Liver (tissue), 9 donors: ENCODE measurements around the gene TREML2. TPM values are rescaled to one million over a fixed set of nuclear protein-coding genes. Genes with fewer than 3 reads are reported as not detected.
A peak's percentile ranks its signal among the peaks of the same experiment; 100 is the strongest.

Experiments used
- DNase-seq: peaks from one replicate; pipeline ENCODE4 v3.0.0-alpha.2; 2017; ENCODE audit warnings: low spot score
- H3K27ac ChIP-seq, 2 donors: one replicate each; pipeline ENCODE4 v1.7.0; 2013; ENCODE audit warnings: inconsistent platforms in 2 of 2, low read length in 2 of 2, control low read depth in 1 of 2, low read depth in 1 of 2, mild to moderate bottlenecking in 1 of 2
- H3K27me3 ChIP-seq, 4 donors: one replicate each; pipeline versions ENCODE4 v1.6.1 to v1.7.0; 2013; ENCODE audit warnings: low read length in 3 of 4, inconsistent platforms in 1 of 4, mild to moderate bottlenecking in 1 of 4, moderate library complexity in 1 of 4; ENCODE audit not compliant: control insufficient read depth in 4 of 4, insufficient read depth in 4 of 4
- H3K36me3 ChIP-seq, 4 donors: one replicate each; pipeline versions ENCODE4 v1.6.1 to v1.7.0; 2013; ENCODE audit warnings: low read length in 3 of 4, mild to moderate bottlenecking in 3 of 4, low read depth in 1 of 4, moderate library complexity in 1 of 4; ENCODE audit not compliant: control insufficient read depth in 4 of 4, insufficient read depth in 3 of 4
- H3K4me1 ChIP-seq, 4 donors: one replicate each; pipeline versions ENCODE4 v1.6.1 to v1.7.0; 2013; ENCODE audit warnings: low read length in 3 of 4, mild to moderate bottlenecking in 3 of 4, moderate library complexity in 1 of 4; ENCODE audit not compliant: control insufficient read depth in 4 of 4, insufficient read depth in 4 of 4
- H3K4me3 ChIP-seq, 3 donors: one replicate each; pipeline versions ENCODE4 v1.6.1 to v1.7.0; 2013; ENCODE audit warnings: low read length in 3 of 3, control low read depth in 1 of 3, low read depth in 1 of 3, mild to moderate bottlenecking in 1 of 3
- H3K9ac ChIP-seq, 2 donors: one replicate each; pipeline ENCODE4 v1.7.0; 2013; ENCODE audit warnings: low read length in 2 of 2, mild to moderate bottlenecking in 2 of 2, moderate library complexity in 2 of 2, control low read depth in 1 of 2, low read depth in 1 of 2
- H3K9me3 ChIP-seq, 4 donors: one replicate each; pipeline versions ENCODE4 v1.6.1 to v1.7.0; 2013; ENCODE audit warnings: low read length in 3 of 4; ENCODE audit not compliant: control insufficient read depth in 4 of 4
- EGR1 ChIP-seq, 2 donors: IDR thresholded peaks; 2 replicates each; pipeline ENCODE4 v1.6.1; 2016 to 2018; ENCODE audit warnings: antibody characterized with exemption in 2 of 2, low read depth in 2 of 2
- FOXA2 ChIP-seq: IDR thresholded peaks from 2 replicates; pipeline ENCODE4 v1.6.1; 2016; ENCODE audit warnings: antibody characterized with exemption
- GABPA ChIP-seq, 2 donors: IDR thresholded peaks in 1 of 2; conservative IDR thresholded peaks in 1 of 2; 2 replicates each; pipeline ENCODE4 v1.6.1; 2016; ENCODE audit warnings: antibody characterized with exemption in 2 of 2, mild to moderate bottlenecking in 1 of 2, moderate library complexity in 1 of 2
- HNF4A ChIP-seq, 2 donors: conservative IDR thresholded peaks; 2 replicates each; pipeline ENCODE4 v1.6.1; 2016; ENCODE audit warnings: antibody characterized with exemption in 2 of 2, mild to moderate bottlenecking in 2 of 2
- HNF4G ChIP-seq: IDR thresholded peaks from 2 replicates; pipeline ENCODE4 v1.6.1; 2016; ENCODE audit warnings: antibody characterized with exemption
- JUND ChIP-seq, 2 donors: IDR thresholded peaks; 2 replicates each; pipeline ENCODE4 v1.6.1; 2016; ENCODE audit warnings: antibody characterized with exemption in 2 of 2
- NR2F2 ChIP-seq: IDR thresholded peaks from 2 replicates; pipeline ENCODE4 v1.6.1; 2016; ENCODE audit warnings: antibody characterized with exemption
- RAD21 ChIP-seq, 2 donors: IDR thresholded peaks; 2 replicates each; pipeline ENCODE4 v1.6.1; 2016; ENCODE audit warnings: antibody characterized with exemption in 2 of 2, mild to moderate bottlenecking in 2 of 2
- RXRA ChIP-seq, 2 donors: IDR thresholded peaks; 2 replicates each; pipeline ENCODE4 v1.6.1; 2017 to 2018; ENCODE audit warnings: antibody characterized with exemption in 2 of 2, mild to moderate bottlenecking in 1 of 2
- SP1 ChIP-seq: IDR thresholded peaks from 2 replicates; pipeline ENCODE4 v1.6.1; 2018; ENCODE audit warnings: antibody characterized with exemption, mild to moderate bottlenecking
- TAF1 ChIP-seq: conservative IDR thresholded peaks from 2 replicates; pipeline ENCODE4 v1.6.1; 2016; ENCODE audit warnings: antibody characterized with exemption, mild to moderate bottlenecking
- YY1 ChIP-seq: IDR thresholded peaks from 2 replicates; pipeline ENCODE4 v1.6.1; 2016; ENCODE audit warnings: antibody characterized with exemption, mild to moderate bottlenecking
- WGBS: extraction: QIAGEN DNeasy Blood & Tissue Kit; methylation state at CpG from one replicate; pipeline ENCODE4 v1.1.7; 2013; 5-methylcytosine and 5-hydroxymethylcytosine counted together
- polyA plus RNA-seq, 2 donors: library from polyadenylated mRNA; stranded (reverse) in 1 of 2; unstranded in 1 of 2; fragments of 200-250 nt in 1 of 2; fragments of >200 nt in 1 of 2; fragmentation: Nextera tagmentation in 1 of 2; extraction: Ambion mirVana in 1 of 2; gene quantifications; one replicate each; pipeline versions ENCODE4 v1.2.1 to v1.2.3, GENCODE V29; 2013 to 2015
- total RNA-seq, 2 donors: library from RNA; depleted of rRNA; stranded (reverse); fragments of >200 nt; gene quantifications; one replicate each; pipeline ENCODE4 v1.2.3, GENCODE V29; 2014
- TF ChIP-seq, protein P1 (sequence below): IDR thresholded peaks from 2 replicates; pipeline ENCODE4 v1.6.1; 2016; ENCODE audit warnings: antibody characterized with exemption, mild to moderate bottlenecking
- TF ChIP-seq, protein P2 (sequence below): fragments of 150-350 bp; IDR thresholded peaks from 2 replicates; pipeline ENCODE4 v1.5.1; 2017; ENCODE audit warnings: improper control_type of control experiment, low read depth, low read length; ENCODE audit not compliant: missing input control
- TF ChIP-seq, protein P3 (sequence below): IDR thresholded peaks from 2 replicates; pipeline ENCODE4 v1.6.1; 2016; ENCODE audit warnings: antibody characterized with exemption
- TF ChIP-seq, protein P4 (sequence below): IDR thresholded peaks from 2 replicates; pipeline ENCODE4 v1.6.1; 2016; ENCODE audit warnings: antibody characterized with exemption
- TF ChIP-seq, protein P5 (sequence below): IDR thresholded peaks from 2 replicates; pipeline ENCODE4 v1.6.1; 2016; ENCODE audit warnings: antibody characterized with exemption
- donor health status: healthy.
- donor health status: healthy.
- donor health status: healthy.
- donor health status: healthy.
- donor health status: healthy.

TREML2 gene
- total and polyA plus RNA-seq, 4 donors, result 0.03 to 9.8 (median 0.23) TPM

DNA sequence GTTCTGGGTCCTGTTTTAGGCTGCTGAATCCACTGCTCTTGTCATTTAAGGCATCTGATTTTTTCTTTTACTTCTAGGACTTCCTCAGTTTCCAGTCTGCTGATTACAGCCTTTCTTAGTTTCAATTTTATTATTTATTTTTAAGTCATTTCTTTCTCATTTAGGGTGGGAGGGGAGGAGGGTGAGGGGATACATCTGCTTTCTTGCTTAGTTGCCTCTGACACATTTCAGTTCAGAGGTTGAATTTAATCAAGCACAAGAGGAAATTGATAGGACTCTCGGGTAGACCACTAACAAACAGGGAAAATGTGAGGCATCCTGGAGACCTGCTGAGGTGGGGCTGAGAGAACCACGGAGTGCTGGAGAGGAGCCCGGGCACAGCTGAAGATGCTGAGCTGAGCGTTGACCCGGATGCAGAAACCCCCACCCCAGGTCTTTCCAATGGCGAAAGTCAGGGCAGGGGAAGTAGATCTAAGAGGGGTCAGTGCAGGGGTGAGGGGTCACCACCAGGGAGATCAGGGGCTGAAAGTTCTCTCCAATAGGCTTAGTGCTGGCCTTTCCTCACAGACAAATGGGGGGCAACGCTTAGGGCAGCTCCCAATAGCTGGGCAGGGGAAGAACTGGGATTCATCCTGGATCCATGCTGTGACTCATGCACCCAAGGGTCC, 7.6 kb upstream of the TREML2 start:
- WGBS, result 77% methylated on average over 7 of the region's 7 CpGs

More for the DNA sequence above, 7.6 kb upstream of the TREML2 start:
- H3K27ac ChIP-seq, result no peak overlapping the region
- no peak overlapping the region for H3K9ac ChIP-seq
- H3K4me1 ChIP-seq, result no peaks in the 10 kb centered on the region
- H3K36me3 ChIP-seq, result no peaks in the 10 kb centered on the region
- no peak overlapping the region for H3K4me3 ChIP-seq
- TF ChIP-seq, protein P1, sequence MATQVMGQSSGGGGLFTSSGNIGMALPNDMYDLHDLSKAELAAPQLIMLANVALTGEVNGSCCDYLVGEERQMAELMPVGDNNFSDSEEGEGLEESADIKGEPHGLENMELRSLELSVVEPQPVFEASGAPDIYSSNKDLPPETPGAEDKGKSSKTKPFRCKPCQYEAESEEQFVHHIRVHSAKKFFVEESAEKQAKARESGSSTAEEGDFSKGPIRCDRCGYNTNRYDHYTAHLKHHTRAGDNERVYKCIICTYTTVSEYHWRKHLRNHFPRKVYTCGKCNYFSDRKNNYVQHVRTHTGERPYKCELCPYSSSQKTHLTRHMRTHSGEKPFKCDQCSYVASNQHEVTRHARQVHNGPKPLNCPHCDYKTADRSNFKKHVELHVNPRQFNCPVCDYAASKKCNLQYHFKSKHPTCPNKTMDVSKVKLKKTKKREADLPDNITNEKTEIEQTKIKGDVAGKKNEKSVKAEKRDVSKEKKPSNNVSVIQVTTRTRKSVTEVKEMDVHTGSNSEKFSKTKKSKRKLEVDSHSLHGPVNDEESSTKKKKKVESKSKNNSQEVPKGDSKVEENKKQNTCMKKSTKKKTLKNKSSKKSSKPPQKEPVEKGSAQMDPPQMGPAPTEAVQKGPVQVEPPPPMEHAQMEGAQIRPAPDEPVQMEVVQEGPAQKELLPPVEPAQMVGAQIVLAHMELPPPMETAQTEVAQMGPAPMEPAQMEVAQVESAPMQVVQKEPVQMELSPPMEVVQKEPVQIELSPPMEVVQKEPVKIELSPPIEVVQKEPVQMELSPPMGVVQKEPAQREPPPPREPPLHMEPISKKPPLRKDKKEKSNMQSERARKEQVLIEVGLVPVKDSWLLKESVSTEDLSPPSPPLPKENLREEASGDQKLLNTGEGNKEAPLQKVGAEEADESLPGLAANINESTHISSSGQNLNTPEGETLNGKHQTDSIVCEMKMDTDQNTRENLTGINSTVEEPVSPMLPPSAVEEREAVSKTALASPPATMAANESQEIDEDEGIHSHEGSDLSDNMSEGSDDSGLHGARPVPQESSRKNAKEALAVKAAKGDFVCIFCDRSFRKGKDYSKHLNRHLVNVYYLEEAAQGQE, result no peak
- TF ChIP-seq, protein P2, sequence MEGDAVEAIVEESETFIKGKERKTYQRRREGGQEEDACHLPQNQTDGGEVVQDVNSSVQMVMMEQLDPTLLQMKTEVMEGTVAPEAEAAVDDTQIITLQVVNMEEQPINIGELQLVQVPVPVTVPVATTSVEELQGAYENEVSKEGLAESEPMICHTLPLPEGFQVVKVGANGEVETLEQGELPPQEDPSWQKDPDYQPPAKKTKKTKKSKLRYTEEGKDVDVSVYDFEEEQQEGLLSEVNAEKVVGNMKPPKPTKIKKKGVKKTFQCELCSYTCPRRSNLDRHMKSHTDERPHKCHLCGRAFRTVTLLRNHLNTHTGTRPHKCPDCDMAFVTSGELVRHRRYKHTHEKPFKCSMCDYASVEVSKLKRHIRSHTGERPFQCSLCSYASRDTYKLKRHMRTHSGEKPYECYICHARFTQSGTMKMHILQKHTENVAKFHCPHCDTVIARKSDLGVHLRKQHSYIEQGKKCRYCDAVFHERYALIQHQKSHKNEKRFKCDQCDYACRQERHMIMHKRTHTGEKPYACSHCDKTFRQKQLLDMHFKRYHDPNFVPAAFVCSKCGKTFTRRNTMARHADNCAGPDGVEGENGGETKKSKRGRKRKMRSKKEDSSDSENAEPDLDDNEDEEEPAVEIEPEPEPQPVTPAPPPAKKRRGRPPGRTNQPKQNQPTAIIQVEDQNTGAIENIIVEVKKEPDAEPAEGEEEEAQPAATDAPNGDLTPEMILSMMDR, result no peak
- TF ChIP-seq RXRA (IDR thresholded peaks at IDR 0.05) (no peak), HNF4A (conservative IDR thresholded peaks at IDR 0.05) (no peak), EGR1 (IDR thresholded peaks at IDR 0.05; ENCODE audit: low read depth in 2 of 2) (no peak), YY1 (no peak), GABPA (IDR thresholded peaks at IDR 0.05 in 1 of 2, conservative IDR thresholded peaks at IDR 0.05 in 1 of 2) (no peak), NR2F2 (no peak), SP1 (no peak), RAD21 (IDR thresholded peaks at IDR 0.05) (no peak), FOXA2 (no peak), TAF1 (no peak), HNF4G (no peak), JUND (IDR thresholded peaks at IDR 0.05) (no peak)
- TF ChIP-seq, protein P3, sequence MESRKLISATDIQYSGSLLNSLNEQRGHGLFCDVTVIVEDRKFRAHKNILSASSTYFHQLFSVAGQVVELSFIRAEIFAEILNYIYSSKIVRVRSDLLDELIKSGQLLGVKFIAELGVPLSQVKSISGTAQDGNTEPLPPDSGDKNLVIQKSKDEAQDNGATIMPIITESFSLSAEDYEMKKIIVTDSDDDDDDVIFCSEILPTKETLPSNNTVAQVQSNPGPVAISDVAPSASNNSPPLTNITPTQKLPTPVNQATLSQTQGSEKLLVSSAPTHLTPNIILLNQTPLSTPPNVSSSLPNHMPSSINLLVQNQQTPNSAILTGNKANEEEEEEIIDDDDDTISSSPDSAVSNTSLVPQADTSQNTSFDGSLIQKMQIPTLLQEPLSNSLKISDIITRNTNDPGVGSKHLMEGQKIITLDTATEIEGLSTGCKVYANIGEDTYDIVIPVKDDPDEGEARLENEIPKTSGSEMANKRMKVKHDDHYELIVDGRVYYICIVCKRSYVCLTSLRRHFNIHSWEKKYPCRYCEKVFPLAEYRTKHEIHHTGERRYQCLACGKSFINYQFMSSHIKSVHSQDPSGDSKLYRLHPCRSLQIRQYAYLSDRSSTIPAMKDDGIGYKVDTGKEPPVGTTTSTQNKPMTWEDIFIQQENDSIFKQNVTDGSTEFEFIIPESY, result no peak
- TF ChIP-seq, protein P4, sequence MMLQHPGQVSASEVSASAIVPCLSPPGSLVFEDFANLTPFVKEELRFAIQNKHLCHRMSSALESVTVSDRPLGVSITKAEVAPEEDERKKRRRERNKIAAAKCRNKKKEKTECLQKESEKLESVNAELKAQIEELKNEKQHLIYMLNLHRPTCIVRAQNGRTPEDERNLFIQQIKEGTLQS, result no peak
- TF ChIP-seq, protein P5, sequence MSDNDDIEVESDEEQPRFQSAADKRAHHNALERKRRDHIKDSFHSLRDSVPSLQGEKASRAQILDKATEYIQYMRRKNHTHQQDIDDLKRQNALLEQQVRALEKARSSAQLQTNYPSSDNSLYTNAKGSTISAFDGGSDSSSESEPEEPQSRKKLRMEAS, result no peak
- peak; percentile 10 for DNase-seq
- H3K9me3 ChIP-seq, result peaks cover 0 to 2% (median 0%) of the 10 kb centered on the region in 4 donors
- H3K27me3 ChIP-seq, result no peaks in the 10 kb centered on the region
